HEK293 (cell line): ENCODE data around the gene ZNF593.

ENCODE experiments used
- CTCF ChIA-PET: fragments of 350-600 bp; formaldehyde crosslinking; extraction: SDS; loops from one replicate; lab custom pipeline; 2021; ENCODE audit warnings: antibody characterized with exemption; lab: Yijun Ruan, JAX
- POLR2A ChIA-PET: fragments of 300-600 bp; formaldehyde crosslinking; extraction: SDS; loops from one replicate; lab custom pipeline; 2020; ENCODE audit warnings: antibody characterized with exemption, inconsistent platforms; lab: Yijun Ruan, JAX
- H3K27ac ChIP-seq: fragments of 200-500 bp; sonication (Bioruptor generic); 2 replicates; pipeline ENCODE4 v1.5.1; 2014; ENCODE audit warnings: low read depth, low read length, control low read depth, inconsistent platforms; ENCODE audit errors: extremely low read depth
- H3K36me3 ChIP-seq, 2 experiments: fragments of 200-500 bp in 1 of 2; sonication (Bioruptor generic) in 1 of 2; 1 replicate in 1 of 2; 2 replicates in 1 of 2; pipeline ENCODE4 v1.5.1; 2014 to 2017; ENCODE audit warnings: inconsistent platforms in 2 of 2, low read length in 2 of 2; ENCODE audit not compliant: control insufficient read depth in 2 of 2, insufficient read depth in 1 of 2
- H3K4me1 ChIP-seq: fragments of 200-500 bp; sonication (Bioruptor generic); 2 replicates; pipeline ENCODE4 v1.5.1; 2014; ENCODE audit warnings: mild to moderate bottlenecking, low read length, inconsistent platforms; ENCODE audit not compliant: control insufficient read depth, insufficient read depth
- H3K4me3 ChIP-seq: 2 replicates; pipeline ENCODE4 v1.5.1; 2011; ENCODE audit warnings: low read depth, mild to moderate bottlenecking, control low read depth, low read length, moderate library complexity
- H3K9me3 ChIP-seq: fragments of 200-500 bp; sonication (Bioruptor generic); 2 replicates; pipeline ENCODE4 v1.5.1; 2014; ENCODE audit warnings: low read depth, low read length, inconsistent platforms; ENCODE audit not compliant: control insufficient read depth, insufficient read depth
- BCL11A ChIP-seq: fragments of 450-650 bp; formaldehyde crosslinking; IDR thresholded peaks from 2 replicates; pipeline ENCODE4 v1.5.1; 2016; ENCODE audit warnings: low read depth, missing biosample characterization, missing genetic modification characterization
- FEZF1 ChIP-seq: fragments of 450-650 bp; formaldehyde crosslinking; IDR thresholded peaks from 2 replicates; pipeline ENCODE4 v1.5.1; 2016; ENCODE audit warnings: missing biosample characterization, missing genetic modification characterization
- IKZF3 ChIP-seq: fragments of 450-650 bp; IDR thresholded peaks from 2 replicates; pipeline ENCODE4 v1.5.0; 2018; ENCODE audit warnings: missing biosample characterization, mild to moderate bottlenecking, missing genetic modification characterization, moderate library complexity
- KLF7 ChIP-seq: fragments of 450-650 bp; formaldehyde crosslinking; IDR thresholded peaks from 2 replicates; pipeline ENCODE4 v1.5.1; 2016; ENCODE audit warnings: missing biosample characterization, missing genetic modification characterization, borderline replicate concordance
- OVOL3 ChIP-seq: fragments of 450-650 bp; formaldehyde crosslinking; IDR thresholded peaks from 2 replicates; pipeline ENCODE4 v1.5.1; 2016; ENCODE audit warnings: missing biosample characterization, missing genetic modification characterization
- SCRT1 ChIP-seq: fragments of 450-650 bp; formaldehyde crosslinking; IDR thresholded peaks from 2 replicates; pipeline ENCODE4 v1.5.1; 2016; ENCODE audit warnings: missing biosample characterization, missing genetic modification characterization, borderline replicate concordance
- TCF7L2 ChIP-seq: IDR thresholded peaks from 2 replicates; pipeline ENCODE4 v1.6.1; 2011; ENCODE audit warnings: low read depth, mild to moderate bottlenecking, inconsistent platforms, low read length, moderate library complexity, borderline replicate concordance
- TRIM28 ChIP-seq: IDR thresholded peaks from 2 replicates; pipeline ENCODE4 v1.6.1; 2011; ENCODE audit warnings: low read length, control low read depth, borderline replicate concordance
- ZNF169 ChIP-seq: fragments of 450-650 bp; formaldehyde crosslinking; IDR thresholded peaks from 2 replicates; pipeline ENCODE4 v1.5.1; 2016; ENCODE audit warnings: missing biosample characterization, missing genetic modification characterization
- ZNF174 ChIP-seq: fragments of 450-650 bp; formaldehyde crosslinking; IDR thresholded peaks from 2 replicates; pipeline ENCODE4 v1.5.0; 2017; ENCODE audit warnings: missing biosample characterization, mild to moderate bottlenecking, missing genetic modification characterization
- ZNF280D ChIP-seq: fragments of 450-650 bp; formaldehyde crosslinking; IDR thresholded peaks from 2 replicates; pipeline ENCODE4 v1.5.1; 2016; ENCODE audit warnings: missing biosample characterization, missing genetic modification characterization
- ZNF311 ChIP-seq: fragments of 450-650 bp; formaldehyde crosslinking; IDR thresholded peaks from 2 replicates; pipeline ENCODE4 v1.5.1; 2017; ENCODE audit warnings: missing biosample characterization, missing genetic modification characterization, borderline replicate concordance
- ZNF544 ChIP-seq: fragments of 450-650 bp; formaldehyde crosslinking; IDR thresholded peaks from 2 replicates; pipeline ENCODE4 v1.5.0; 2017; ENCODE audit warnings: missing biosample characterization, missing genetic modification characterization
- ZNF549 ChIP-seq: fragments of 450-650 bp; IDR thresholded peaks from 2 replicates; pipeline ENCODE4 v1.5.1; 2018; ENCODE audit warnings: missing biosample characterization, missing genetic modification characterization, mild to moderate bottlenecking, inconsistent platforms, moderate library complexity
- ZNF561 ChIP-seq: fragments of 450-650 bp; IDR thresholded peaks from 2 replicates; pipeline ENCODE4 v1.5.1; 2018; ENCODE audit warnings: missing biosample characterization, missing genetic modification characterization, borderline replicate concordance
- ZNF596 ChIP-seq: fragments of 450-650 bp; IDR thresholded peaks from 2 replicates; pipeline ENCODE4 v1.5.0; 2018; ENCODE audit warnings: missing biosample characterization, mild to moderate bottlenecking, missing genetic modification characterization, moderate library complexity
- ZNF600 ChIP-seq: fragments of 450-650 bp; formaldehyde crosslinking; IDR thresholded peaks from 2 replicates; pipeline ENCODE4 v1.5.1; 2016; ENCODE audit warnings: missing biosample characterization, missing genetic modification characterization
- ZNF639 ChIP-seq: fragments of 450-650 bp; formaldehyde crosslinking; IDR thresholded peaks from 2 replicates; pipeline ENCODE4 v1.5.1; 2016; ENCODE audit warnings: missing biosample characterization, missing genetic modification characterization
- ZNF645 ChIP-seq: fragments of 450-650 bp; formaldehyde crosslinking; IDR thresholded peaks from 2 replicates; pipeline ENCODE4; 2016; ENCODE audit warnings: missing biosample characterization, missing genetic modification characterization
- ZNF76 ChIP-seq: fragments of 450-650 bp; formaldehyde crosslinking; IDR thresholded peaks from 2 replicates; pipeline ENCODE4; 2016; ENCODE audit warnings: low read depth, missing biosample characterization, missing genetic modification characterization, borderline replicate concordance
- ZNF792 ChIP-seq: fragments of 450-650 bp; formaldehyde crosslinking; IDR thresholded peaks from 2 replicates; pipeline ENCODE4 v1.5.1; 2016; ENCODE audit warnings: missing biosample characterization, missing genetic modification characterization
- ZNF837 ChIP-seq: fragments of 450-650 bp; formaldehyde crosslinking; IDR thresholded peaks from 2 replicates; pipeline ENCODE4 v1.5.1; 2016; ENCODE audit warnings: missing biosample characterization, missing genetic modification characterization

ZNF593 gene

DNA sequence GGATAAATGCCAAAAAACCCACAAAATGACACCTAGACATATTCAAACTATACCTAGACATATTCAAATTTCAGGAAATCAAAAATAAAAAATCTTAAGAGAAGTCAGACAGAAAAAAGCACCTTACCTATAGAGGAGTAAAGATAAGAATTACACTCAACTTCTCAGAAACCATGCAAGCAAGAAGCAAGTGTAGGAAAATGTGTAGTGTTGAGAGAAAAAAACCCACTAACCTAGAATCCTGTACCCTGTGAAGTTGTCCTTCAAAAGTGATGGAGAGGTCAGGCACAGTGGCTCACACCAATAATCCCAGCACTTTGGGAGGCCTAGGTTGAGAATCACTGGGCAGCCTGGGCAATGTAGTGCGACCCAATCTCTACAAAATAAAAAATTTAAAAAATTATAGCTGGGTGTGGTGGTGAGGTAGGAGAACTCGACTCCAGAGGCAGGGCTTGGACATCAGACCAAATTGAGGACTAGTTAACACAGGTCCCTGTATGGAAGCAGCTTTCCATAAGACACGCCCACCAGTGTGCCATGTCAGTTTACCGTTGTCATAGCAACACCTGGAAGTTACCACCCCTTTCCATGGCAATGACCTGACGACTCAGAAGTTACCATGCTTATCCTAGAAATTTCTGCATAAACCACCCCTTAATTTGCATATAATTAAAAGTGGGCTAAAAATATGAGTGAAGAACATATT lies 37.4 kb upstream of the ZNF593 start (continued):
- no peak for TF ChIP-seq ZNF639 (tag by site-specific recombination)
- TF ChIP-seq ZNF549 (tag by site-specific recombination): no peak
- TF ChIP-seq ZNF76 (tag by site-specific recombination): no peak
- no peak for TF ChIP-seq ZNF169 (tag by site-specific recombination)
- no peak for TF ChIP-seq SCRT1 (tag by site-specific recombination)
- no peak for TF ChIP-seq BCL11A (tag by site-specific recombination)

GRCh38 chr1:26132834-26133167 lies 36.9 kb upstream of the ZNF593 start:
- no peaks in the 10 kb centered on the region for H3K9me3 ChIP-seq
- H3K27ac ChIP-seq: no peak overlapping the region
- no peaks in the 10 kb centered on the region for H3K36me3 ChIP-seq
- H3K4me1 ChIP-seq: no peaks in the 10 kb centered on the region
- POLR2A ChIA-PET: no interaction called here
- TF ChIP-seq ZNF76 (tag by site-specific recombination): no peak
- TF ChIP-seq ZNF311 (tag by site-specific recombination): no peak
- TF ChIP-seq ZNF561 (tag by site-specific recombination): no peak
- TF ChIP-seq ZNF792 (tag by site-specific recombination): no peak
- TF ChIP-seq KLF7 (tag by site-specific recombination): no peak
- no peak for TF ChIP-seq ZNF837 (tag by site-specific recombination)
- no peak for TF ChIP-seq ZNF645
- no peak for TF ChIP-seq ZNF280D (tag by site-specific recombination)
- no peak for TF ChIP-seq ZNF596
- TF ChIP-seq IKZF3: no peak
- no peak for TF ChIP-seq ZNF600 (tag by site-specific recombination)
- TF ChIP-seq TRIM28: no peak
- TF ChIP-seq ZNF544 (tag by site-specific recombination): no peak
- TF ChIP-seq OVOL3: no peak
- TF ChIP-seq TCF7L2: no peak
- TF ChIP-seq FEZF1 (tag by site-specific recombination): no peak
- no peak for TF ChIP-seq ZNF174 (tag by site-specific recombination)
- CTCF ChIA-PET: interaction anchor here (1.1 kb wide), 1 partner anchor 13 kb away, joined by 6 read pairs; no protein-coding TSS in a partner anchor
- no peak overlapping the region for H3K4me3 ChIP-seq
